HPDE6-E6E7 (cell line): Measurements from ENCODE around the gene PIGP.
A peak's percentile ranks its signal among the peaks of the same experiment; 100 is the strongest.
"Not testable (repeated sequence)": the region's sequence is repeated elsewhere in the genome, so short reads cannot be mapped to it uniquely, and the experiment has no call there.

Experiments
- DNase-seq: peaks from one replicate; pipeline ENCODE4 v3.0.0; 2011; ENCODE audit warnings: missing footprints; ENCODE audit errors: extremely low spot score

The PIGP gene

DNA sequence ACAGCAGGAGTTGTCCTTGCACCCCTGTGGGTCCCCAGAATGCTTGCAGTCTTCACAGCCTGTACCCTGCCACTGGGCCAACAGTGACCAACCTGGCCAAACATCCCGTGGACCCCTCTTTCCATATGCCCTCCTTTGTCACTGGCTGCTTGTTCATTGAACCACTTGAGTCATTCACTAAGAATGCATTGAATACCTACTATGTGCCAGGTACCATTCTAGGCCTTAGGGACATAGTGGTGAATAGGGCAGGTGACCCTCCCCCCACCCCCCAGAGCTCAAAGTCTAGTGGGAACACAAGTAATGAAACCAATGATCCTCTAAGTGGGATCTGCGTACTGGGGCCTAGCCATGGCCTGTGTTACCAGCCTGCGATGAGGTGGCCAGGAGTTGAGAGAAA lies 28.2 kb downstream of the PIGP start:
- no peak for DNase-seq

DNA sequence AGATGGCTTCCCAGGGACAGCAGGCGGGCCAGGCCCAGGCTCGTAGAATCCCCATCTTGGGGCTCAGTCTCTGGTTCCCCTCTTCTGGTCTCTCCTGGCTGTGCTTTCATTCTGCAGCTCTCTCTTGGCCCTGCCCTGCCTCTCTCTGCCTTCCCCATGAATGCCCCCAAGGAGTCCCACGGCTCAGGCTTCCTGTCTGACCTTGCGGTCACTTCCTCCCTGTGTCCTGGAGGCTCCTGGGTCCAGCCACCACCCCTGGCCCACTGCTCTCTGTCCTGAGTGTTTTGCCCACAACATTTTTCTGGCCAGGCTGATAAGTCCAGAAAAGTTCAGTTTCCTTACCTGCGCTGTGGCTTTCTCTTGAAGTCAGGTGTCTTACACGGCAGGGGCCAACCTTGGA lies 29.1 kb downstream of the PIGP start:
- no peak for DNase-seq

DNA sequence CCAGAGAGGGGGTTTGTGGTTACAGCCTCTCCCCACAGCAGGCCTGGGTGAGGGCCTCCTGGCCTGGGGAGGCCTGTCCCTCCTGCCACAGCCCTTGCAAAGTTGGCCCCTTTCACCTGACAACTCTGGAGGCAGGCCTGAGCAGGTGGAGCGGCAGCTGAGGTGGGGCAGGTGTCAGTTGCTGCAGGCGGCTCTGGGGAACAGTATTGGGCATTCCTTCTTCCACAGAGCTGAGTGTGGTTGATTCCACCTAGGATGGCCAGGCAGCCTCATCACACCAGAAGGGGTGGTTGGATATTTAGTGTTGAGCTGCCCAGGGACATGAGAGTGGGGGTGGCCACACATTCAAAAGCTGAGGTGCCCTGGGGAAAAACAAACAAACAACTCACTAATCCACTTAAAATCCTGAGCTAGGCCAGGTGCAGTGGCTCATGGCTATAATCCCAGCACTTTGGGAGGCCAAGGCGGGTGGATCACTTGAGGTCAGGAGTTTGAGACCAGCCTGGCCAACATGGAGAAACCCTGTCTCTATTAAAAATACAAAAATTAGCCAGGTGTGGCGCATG lies 31.1 kb downstream of the PIGP start:
- no peak for DNase-seq

DNA sequence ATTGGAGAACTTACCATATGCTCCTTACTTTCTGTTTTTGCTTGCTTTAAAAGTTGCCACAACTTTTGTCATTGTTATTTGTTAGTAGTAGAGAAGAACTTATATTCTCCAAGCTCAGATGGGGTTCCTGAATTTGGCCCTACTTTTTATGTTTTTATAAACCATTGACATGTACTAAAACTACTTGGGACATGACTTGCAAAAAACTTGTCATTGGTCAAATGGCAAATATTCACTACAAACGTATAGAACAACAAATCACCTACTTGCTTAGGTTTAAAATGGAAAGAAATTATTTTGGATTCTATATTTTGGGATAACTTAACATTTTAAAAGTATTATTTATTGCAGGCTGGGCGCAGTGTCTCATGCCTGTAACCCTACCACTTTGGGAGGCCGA lies 32.7 kb downstream of the PIGP start:
- DNase-seq, result no peak

DNA sequence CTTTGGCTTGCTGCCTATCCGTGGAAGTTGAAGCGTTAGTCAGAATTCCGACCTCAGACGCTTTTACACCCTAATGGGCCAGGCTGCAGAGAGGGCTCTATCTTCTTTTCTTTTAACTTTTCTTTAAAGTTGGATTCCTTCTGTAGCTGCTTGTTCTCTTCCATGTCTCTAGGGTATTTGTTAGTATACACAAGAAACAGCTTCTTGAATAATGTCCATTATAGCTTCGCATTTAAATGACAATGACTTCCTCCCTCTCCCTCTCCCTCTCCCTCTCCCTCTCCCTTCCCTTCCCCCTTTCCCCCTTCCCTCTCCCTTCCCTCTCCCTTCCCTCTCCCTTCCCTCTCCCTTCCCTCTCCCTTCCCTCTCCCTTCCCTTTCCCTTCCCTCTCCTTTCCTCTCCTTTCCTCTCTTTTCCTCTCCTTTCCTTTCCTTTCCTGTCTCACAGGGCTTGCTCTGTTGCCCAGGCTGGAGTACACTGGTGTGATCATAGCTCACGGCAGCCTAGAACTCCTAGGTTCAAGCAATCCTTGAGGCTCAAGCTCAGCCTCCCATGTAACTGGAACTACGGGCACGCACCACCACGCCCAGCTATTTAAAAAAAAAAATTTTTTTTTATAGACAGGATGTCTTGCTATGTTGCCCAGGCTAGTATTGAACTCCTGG lies 33.3 kb downstream of the PIGP start:
- DNase-seq, result no peak

DNA sequence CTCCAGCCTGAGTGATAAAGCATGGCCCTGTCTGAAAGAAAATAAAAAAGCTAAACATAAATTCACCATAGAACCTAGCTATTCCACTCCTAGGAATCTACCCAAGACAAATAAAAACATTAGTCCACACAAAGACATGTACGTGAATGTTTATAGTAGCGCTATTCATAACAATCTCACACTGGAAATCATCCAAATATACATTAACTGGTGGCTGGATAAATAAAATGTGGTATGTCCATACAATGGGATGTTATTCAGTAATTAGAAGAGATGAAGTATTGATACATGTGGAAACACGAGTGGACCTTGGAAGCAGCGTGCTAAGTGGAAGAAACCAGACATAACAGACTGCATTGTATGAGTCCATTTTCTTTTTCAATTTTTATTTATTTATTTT lies 36.7 kb downstream of the PIGP start:
- DNase-seq, result no peak

DNA sequence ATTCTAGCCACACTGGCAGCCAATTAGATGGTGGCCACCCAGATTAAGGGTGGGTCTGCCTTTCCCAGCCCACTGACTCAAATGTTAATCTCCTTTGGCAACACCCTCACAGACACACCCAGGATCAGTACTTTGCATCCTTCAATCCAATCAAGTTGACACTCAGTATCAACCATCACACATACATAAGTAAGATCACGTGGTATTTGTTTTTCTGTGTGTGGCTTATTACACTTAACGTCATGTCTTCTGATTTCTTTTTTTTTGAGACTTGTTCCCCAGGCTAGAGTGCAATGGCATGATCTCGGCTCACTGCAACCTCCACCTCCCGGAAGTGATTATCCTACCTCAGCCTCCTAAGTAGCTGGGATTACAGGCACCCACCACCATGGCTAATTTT lies 38.5 kb downstream of the PIGP start:
- DNase-seq, result not testable (repeated sequence)

DNA sequence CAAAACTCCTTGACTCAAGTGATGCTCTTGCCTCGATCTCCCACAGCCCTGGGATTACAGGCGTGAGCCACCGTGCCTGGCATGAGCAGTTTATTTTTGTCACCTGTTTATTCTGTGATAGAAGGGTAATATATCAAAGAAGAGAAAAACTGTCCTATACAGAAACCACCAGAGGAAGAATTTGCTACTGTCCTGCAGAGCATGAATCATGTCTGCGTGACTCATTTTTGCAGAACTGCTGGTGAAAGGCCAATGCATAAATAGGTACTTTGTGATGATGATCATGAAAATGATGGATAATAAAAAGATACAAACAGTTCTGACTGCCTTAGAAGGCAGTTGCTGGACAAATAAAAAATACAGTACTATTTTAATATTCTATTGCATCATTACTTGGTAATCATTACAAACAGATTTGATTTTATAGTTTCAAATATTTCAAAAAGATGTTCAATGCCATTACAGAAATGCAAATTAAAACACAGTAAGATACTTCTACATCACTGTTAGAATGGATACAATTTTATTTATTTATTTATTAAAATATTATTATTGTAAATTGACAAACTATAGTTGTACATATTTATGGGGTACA lies 39.9 kb downstream of the PIGP start:
- DNase-seq, result peak; percentile 32

DNA sequence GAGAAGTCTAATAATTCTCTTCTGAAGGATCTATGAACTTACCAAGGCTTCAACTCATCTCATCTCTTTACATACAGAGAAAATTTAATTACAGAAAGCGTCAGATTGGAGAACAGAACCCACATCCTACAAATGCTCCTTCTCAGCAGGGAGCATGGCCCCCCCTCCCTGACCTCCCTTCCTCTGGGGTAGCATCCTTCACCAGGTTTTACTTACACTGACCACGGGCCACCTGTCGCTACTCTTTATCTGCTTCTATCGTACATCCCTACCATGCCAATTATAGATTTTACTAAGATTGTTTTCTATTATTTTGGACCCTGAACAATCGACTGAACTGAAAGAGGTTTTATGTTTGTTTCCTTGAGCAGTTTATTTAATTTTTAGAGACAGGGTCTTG lies 40.6 kb downstream of the PIGP start:
- no peak for DNase-seq

DNA sequence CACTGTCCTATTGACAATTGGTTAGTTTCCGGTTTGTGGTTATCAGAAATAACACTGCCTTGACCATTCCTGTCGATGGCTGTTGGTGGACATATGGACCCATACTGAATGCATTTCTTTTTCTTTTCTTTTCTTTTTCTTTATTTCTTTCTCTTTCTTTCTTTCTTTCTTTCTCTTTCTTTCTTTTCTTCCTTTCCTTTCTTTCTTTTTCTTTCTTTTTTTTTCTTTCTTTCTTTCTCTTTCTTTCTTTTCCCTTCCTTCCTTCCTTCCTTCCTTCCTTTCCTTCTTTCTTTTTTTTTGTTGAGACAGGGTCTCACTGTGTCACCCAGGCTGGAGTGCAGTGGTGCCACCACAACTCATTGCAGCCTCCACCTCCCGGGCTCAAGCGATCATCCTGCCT lies 42.0 kb downstream of the PIGP start:
- no peak for DNase-seq

DNA sequence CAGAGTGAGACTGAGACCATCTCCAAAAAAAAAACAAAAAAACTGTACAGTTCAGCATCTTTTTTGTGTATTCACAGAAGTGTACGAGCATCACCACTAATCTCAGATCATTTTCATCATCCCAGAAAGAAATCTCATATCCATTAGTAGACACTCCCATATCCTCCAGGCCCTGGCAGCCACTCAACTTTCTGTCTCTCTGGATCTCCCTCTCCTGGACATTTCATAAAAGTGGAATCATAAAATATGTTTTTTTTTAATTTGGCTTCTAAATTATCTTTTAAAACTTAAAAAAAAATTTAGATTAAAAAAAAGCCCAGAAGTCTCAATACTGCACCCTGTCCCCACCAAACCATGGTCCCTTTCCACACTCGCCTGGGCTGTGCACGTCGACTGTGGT lies 44.3 kb downstream of the PIGP start:
- DNase-seq, result no peak

DNA sequence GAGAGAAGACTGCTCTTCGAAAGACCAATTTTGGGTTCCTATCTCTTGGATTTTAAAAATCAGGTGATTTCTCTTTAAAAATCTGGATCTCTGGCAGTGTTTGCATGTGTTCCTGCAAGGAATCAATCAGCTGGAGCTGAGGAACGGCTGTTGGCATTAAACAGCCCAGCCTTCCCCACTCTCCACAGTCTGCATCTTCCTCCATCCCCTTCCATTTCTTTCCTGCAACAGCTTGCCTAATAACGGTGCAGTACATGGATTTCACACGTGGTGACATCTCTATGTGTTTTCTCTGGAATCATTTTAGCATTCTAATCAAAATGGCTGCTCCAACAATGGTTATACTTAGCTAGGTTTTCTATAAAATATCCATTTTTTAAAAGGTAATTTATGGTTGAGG lies 46.4 kb downstream of the PIGP start:
- no peak for DNase-seq

DNA sequence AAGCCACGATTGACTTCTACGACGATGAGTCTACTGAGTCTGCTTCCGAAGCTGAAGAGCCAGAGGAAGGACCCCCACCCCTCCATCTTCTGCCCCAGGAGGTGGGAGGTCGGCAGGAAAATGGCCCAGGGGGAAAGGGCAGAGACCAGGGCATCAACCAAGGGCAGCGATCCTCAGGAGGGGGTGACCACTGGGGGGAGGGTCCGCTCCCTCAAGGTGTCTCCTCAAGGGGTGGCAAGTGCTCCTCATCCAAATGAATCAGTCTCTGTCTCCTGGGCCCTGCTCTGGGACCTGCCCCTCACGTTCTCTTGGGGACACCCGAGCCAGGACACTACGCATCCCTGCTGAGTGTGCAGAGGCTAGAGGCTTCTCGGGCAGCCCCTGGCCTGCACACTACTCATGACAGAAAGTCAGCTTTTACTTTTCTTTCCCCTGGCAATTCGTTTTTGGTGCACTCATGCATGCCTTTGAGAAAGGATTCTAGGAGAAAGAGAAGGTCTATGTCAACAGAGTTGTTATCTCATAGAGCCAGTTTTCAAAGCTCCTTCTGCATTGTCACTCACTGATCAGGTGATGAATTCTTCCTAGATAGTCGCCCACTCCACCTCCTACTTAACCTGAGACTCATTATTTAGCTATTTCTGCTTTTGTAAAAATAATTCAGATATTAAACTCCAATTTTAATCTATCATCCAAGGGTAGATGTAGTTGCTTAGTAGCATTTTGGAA lies 54.8 kb downstream of the PIGP start:
- DNase-seq, result no peak
